ES-I3 (cell line): ENCODE data around the gene CASTOR2.

ENCODE experiments used
- H3K36me3 ChIP-seq: 2 replicates; pipeline ENCODE4 v1.6.1; 2013; ENCODE audit warnings: mild to moderate bottlenecking, low read length, control low read depth, moderate library complexity; ENCODE audit not compliant: insufficient read depth
- H3K4me1 ChIP-seq: 2 replicates; pipeline ENCODE4 v1.6.1; 2013; ENCODE audit warnings: mild to moderate bottlenecking, control low read depth, low read length; ENCODE audit not compliant: insufficient read depth
- H3K9ac ChIP-seq: 2 replicates; pipeline ENCODE4 v1.6.1; 2013; ENCODE audit warnings: low read depth, mild to moderate bottlenecking, low read length, moderate library complexity
- H3K9me3 ChIP-seq: 2 replicates; pipeline ENCODE4 v1.6.1; 2013; ENCODE audit warnings: mild to moderate bottlenecking, low read length, moderate library complexity; ENCODE audit not compliant: control insufficient read depth, insufficient read depth

The CASTOR2 gene

GRCh38 chr7:75028299-75028698 is 63.8 kb downstream of the CASTOR2 start:
- no peaks in the 10 kb centered on the region for H3K4me1 ChIP-seq
- H3K9me3 ChIP-seq: no peaks in the 10 kb centered on the region
- no peaks in the 10 kb centered on the region for H3K36me3 ChIP-seq
- no peak overlapping the region for H3K9ac ChIP-seq

GRCh38 chr7:75033064-75033463 is 68.6 kb downstream of the CASTOR2 start:
- Histone ChIP-seq H3K36me3 (no peaks in the 10 kb centered on the region), H3K9me3 (no peaks in the 10 kb centered on the region), H3K4me1 (no peaks in the 10 kb centered on the region), H3K9ac (no peak overlapping the region)

- H3K36me3 ChIP-seq: no peaks in the 10 kb centered on the region
- H3K9ac ChIP-seq: no peak overlapping the region
- no peaks in the 10 kb centered on the region for H3K4me1 ChIP-seq
- H3K9me3 ChIP-seq: no peaks in the 10 kb centered on the region
Measured at GRCh38 chr7:75033826-75034225, 69.3 kb downstream of the CASTOR2 start.

GRCh38 chr7:75038508-75038907 is 74.0 kb downstream of the CASTOR2 start:
- Histone ChIP-seq H3K9me3 (no peaks in the 10 kb centered on the region), H3K9ac (no peak overlapping the region), H3K4me1 (peaks cover 6% of the 10 kb centered on the region; the same call in 1 of the 2 replicates), H3K36me3 (no peaks in the 10 kb centered on the region)

- Histone ChIP-seq H3K4me1 (peaks cover 6% of the 10 kb centered on the region; the same call in 1 of the 2 replicates), H3K36me3 (peaks cover 4% of the 10 kb centered on the region; the same call in 1 of the 2 replicates), H3K9me3 (no peaks in the 10 kb centered on the region), H3K9ac (no peak overlapping the region)
Measured at GRCh38 chr7:75039166-75039565, 74.7 kb downstream of the CASTOR2 start.

- Histone ChIP-seq H3K36me3 (peaks cover 4% of the 10 kb centered on the region; the same call in 1 of the 2 replicates), H3K9ac (no peak overlapping the region), H3K4me1 (peaks cover 6% of the 10 kb centered on the region; the same call in 1 of the 2 replicates), H3K9me3 (no peaks in the 10 kb centered on the region)
Measured at GRCh38 chr7:75039709-75040108, 75.2 kb downstream of the CASTOR2 start.

GRCh38 chr7:75040512-75040911 is 76.0 kb downstream of the CASTOR2 start:
- H3K9ac ChIP-seq: no peak overlapping the region
- H3K36me3 ChIP-seq: peaks cover 4% of the 10 kb centered on the region; the same call in 1 of the 2 replicates
- H3K9me3 ChIP-seq: no peaks in the 10 kb centered on the region
- H3K4me1 ChIP-seq: peaks cover 6% of the 10 kb centered on the region; the same call in 1 of the 2 replicates

- Histone ChIP-seq H3K9me3 (no peaks in the 10 kb centered on the region), H3K9ac (no peak overlapping the region), H3K4me1 (peaks cover 6% of the 10 kb centered on the region; the same call in 1 of the 2 replicates), H3K36me3 (peaks cover 4% of the 10 kb centered on the region; the same call in 1 of the 2 replicates)
Measured at GRCh38 chr7:75042286-75042685, 77.8 kb downstream of the CASTOR2 start.

- no peak overlapping the region for H3K9ac ChIP-seq
- H3K36me3 ChIP-seq: peaks cover 4% of the 10 kb centered on the region; the same call in 1 of the 2 replicates
- no peaks in the 10 kb centered on the region for H3K9me3 ChIP-seq
- peaks cover 6% of the 10 kb centered on the region; the same call in 1 of the 2 replicates for H3K4me1 ChIP-seq
Measured at GRCh38 chr7:75042831-75043703, 78.6 kb downstream of the CASTOR2 start.

GRCh38 chr7:75045881-75046280 is 81.4 kb downstream of the CASTOR2 start:
- Histone ChIP-seq H3K36me3 (peaks cover 4% of the 10 kb centered on the region), H3K4me1 (no peaks in the 10 kb centered on the region), H3K9ac (no peak overlapping the region), H3K9me3 (no peaks in the 10 kb centered on the region)

- Histone ChIP-seq H3K9ac (no peak overlapping the region), H3K4me1 (no peaks in the 10 kb centered on the region), H3K9me3 (no peaks in the 10 kb centered on the region), H3K36me3 (peaks cover 3% of the 10 kb centered on the region)
Measured at GRCh38 chr7:75048435-75049379, 84.2 kb downstream of the CASTOR2 start.

GRCh38 chr7:75049817-75050216 is 85.3 kb downstream of the CASTOR2 start:
- Histone ChIP-seq H3K9ac (no peak overlapping the region), H3K4me1 (no peaks in the 10 kb centered on the region), H3K36me3 (peaks cover 2% of the 10 kb centered on the region), H3K9me3 (no peaks in the 10 kb centered on the region)

GRCh38 chr7:75050501-75050900 is 86.0 kb downstream of the CASTOR2 start:
- H3K9ac ChIP-seq: no peak overlapping the region
- H3K9me3 ChIP-seq: no peaks in the 10 kb centered on the region
- H3K36me3 ChIP-seq: peaks cover 2% of the 10 kb centered on the region
- no peaks in the 10 kb centered on the region for H3K4me1 ChIP-seq

- H3K4me1 ChIP-seq: no peaks in the 10 kb centered on the region
- no peak overlapping the region for H3K9ac ChIP-seq
- H3K9me3 ChIP-seq: no peaks in the 10 kb centered on the region
- H3K36me3 ChIP-seq: peaks cover 11% of the 10 kb centered on the region
Measured at GRCh38 chr7:75054744-75055143, 90.2 kb downstream of the CASTOR2 start.
